Esophagus squamous epithelium (tissue), 5 donors: Measurements from ENCODE around the gene UNK. TPM values are rescaled to one million over a fixed set of nuclear protein-coding genes. Genes with fewer than 3 reads are reported as not detected.
"Not testable (repeated sequence)": the region's sequence is repeated elsewhere in the genome, so short reads cannot be mapped to it uniquely, and the experiment has no call there.

Experiments
- DNase-seq: peaks from one replicate; lab custom pipeline; 2025; lab: John Stamatoyannopoulos, UW
- H3K27ac ChIP-seq, 4 donors: fragments of 200-600 bp; sonication (generic); one replicate each; pipeline ENCODE4 v1.5.1; 2016 to 2019; ENCODE audit warnings: mild to moderate bottlenecking in 1 of 4
- H3K27me3 ChIP-seq, 4 donors: fragments of 200-600 bp; sonication (generic); 1 replicate in 3 of 4; 2 replicates in 1 of 4; pipeline versions ENCODE4 v1.5.1 to v1.6.0; 2017 to 2021; ENCODE audit warnings: antibody characterized with exemption in 1 of 4
- H3K36me3 ChIP-seq, 3 donors: fragments of 200-600 bp; sonication (generic); one replicate each; pipeline ENCODE4 v1.5.1; 2016 to 2019
- H3K4me1 ChIP-seq, 3 donors: fragments of 200-600 bp; sonication (generic); one replicate each; pipeline ENCODE4 v1.5.1; 2017 to 2019
- H3K4me3 ChIP-seq, 4 donors: fragments of 200-600 bp; sonication (generic); 1 replicate in 3 of 4; 2 replicates in 1 of 4; pipeline ENCODE4 v1.5.1; 2016 to 2019; ENCODE audit warnings: mild to moderate bottlenecking in 2 of 4, moderate library complexity in 1 of 4
- H3K9me3 ChIP-seq, 3 donors: fragments of 200-600 bp; sonication (generic); one replicate each; pipeline ENCODE4 v1.5.1; 2016 to 2019
- CTCF ChIP-seq, 6 experiments: fragments of 450-650 bp in 4 of 6; fragments of 200-600 bp in 2 of 6; sonication (generic) in 2 of 6; IDR thresholded peaks; one replicate each; pipeline ENCODE4 v1.5.1; 2016 to 2019; ENCODE audit warnings: antibody characterized with exemption in 6 of 6, mild to moderate bottlenecking in 4 of 6, moderate library complexity in 4 of 6
- POLR2A ChIP-seq, 4 donors: fragments of 450-650 bp; IDR thresholded peaks; one replicate each; pipeline ENCODE4 v1.6.1; 2017; ENCODE audit warnings: antibody characterized with exemption in 4 of 4, mild to moderate bottlenecking in 4 of 4, moderate library complexity in 3 of 4
- WGBS, 2 donors: methylation state at CpG; one replicate each; pipeline ENCODE4 v1.1.5; 2018; 5-methylcytosine and 5-hydroxymethylcytosine counted together
- intact Hi-C: fragments of 100-400 bp; cut with DNase I; formaldehyde crosslinking; loops from one replicate; pipeline ENCODE4 v1.15.0; 2022
- total RNA-seq, 4 donors: library from RNA; depleted of rRNA; stranded (reverse); fragments of >200 nt; gene quantifications; one replicate each; pipeline ENCODE4 v1.1.0, GENCODE V29; 2016
- donor health status: DM: yes; HTN: yes; CAD: no.

Gene UNK
- total RNA-seq, 4 donors from 2014 or later: 14.8 to 27.3 (median 20.4) TPM

- H3K27ac ChIP-seq: no peak overlapping the region
- intact Hi-C loops: loop anchor here (10.0 kb wide), 1 partner anchor 252 kb away; no protein-coding TSS in a partner anchor
- 53 to 100% methylated on average over 1 to 2 of the region's 21 CpGs for whole genome bisulfite sequencing, 2 donors
- H3K9me3 ChIP-seq: no peaks in the 10 kb centered on the region
- TF ChIP-seq CTCF (IDR thresholded peaks at IDR 0.05): no peak
- no peak for TF ChIP-seq POLR2A (IDR thresholded peaks at IDR 0.05)
- H3K4me3 ChIP-seq: no peak overlapping the region
- DNase-seq: no peak
- peaks cover 12 to 49% (median 23%) of the 10 kb centered on the region in 3 donors for H3K4me1 ChIP-seq
- H3K36me3 ChIP-seq: peaks cover 12 to 84% (median 29%) of the 10 kb centered on the region in 3 donors
- H3K27me3 ChIP-seq: no peaks in the 10 kb centered on the region
These were observed 27.4 kb upstream of the UNK start for GRCh38 chr17:75757086-75757681.

- intact Hi-C loops: loop anchor here (10.0 kb wide), 1 partner anchor 254 kb away; no protein-coding TSS in a partner anchor
- Histone ChIP-seq H3K4me3 (no peak overlapping the region), H3K27ac (no peak overlapping the region), H3K9me3 (no peaks in the 10 kb centered on the region), H3K36me3 (peaks cover 12 to 80% (median 23%) of the 10 kb centered on the region in 3 donors), H3K4me1 (peaks cover 14 to 55% (median 25%) of the 10 kb centered on the region in 3 donors), H3K27me3 (no peaks in the 10 kb centered on the region)
- no peak for DNase-seq
- TF ChIP-seq POLR2A (IDR thresholded peaks at IDR 0.05) (no peak), CTCF (IDR thresholded peaks at IDR 0.05) (peak in 1 of 6 experiments; percentile 35)
- WGBS, 2 donors: 90 to 100% methylated on average over 1 to 2 of the region's 41 CpGs
These were observed 26.3 kb upstream of the UNK start for GRCh38 chr17:75758131-75758905.

GRCh38 chr17:75759457-75759856 is 25.1 kb upstream of the UNK start:
- no peaks in the 10 kb centered on the region for H3K27me3 ChIP-seq
- intact Hi-C loops: loop anchor here (10.0 kb wide), 1 partner anchor 255 kb away; no protein-coding TSS in a partner anchor
- no peak for TF ChIP-seq CTCF (IDR thresholded peaks at IDR 0.05)
- TF ChIP-seq POLR2A (IDR thresholded peaks at IDR 0.05): no peak
- peaks cover 12 to 69% (median 23%) of the 10 kb centered on the region in 3 donors for H3K36me3 ChIP-seq
- H3K27ac ChIP-seq: peak overlapping the region in 2 of 4 donors; percentile 56 to 59
- no peak overlapping the region for H3K4me3 ChIP-seq
- 51 to 52% methylated on average over 2 to 3 of the region's 3 CpGs for WGBS, 2 donors
- H3K9me3 ChIP-seq: no peaks in the 10 kb centered on the region
- DNase-seq: no peak
- peaks cover 22 to 56% (median 31%) of the 10 kb centered on the region in 3 donors for H3K4me1 ChIP-seq

- peak overlapping the region in 3 of 4 donors; percentile 27 to 59 (median 56) for H3K27ac ChIP-seq
- intact Hi-C loops: loop anchor here (10.0 kb wide), 1 partner anchor 255 kb away; no protein-coding TSS in a partner anchor
- H3K36me3 ChIP-seq: peaks cover 12 to 62% (median 23%) of the 10 kb centered on the region in 3 donors
- 72 to 81% methylated on average over 6 of the region's 6 CpGs for WGBS, 2 donors
- not testable (repeated sequence) for H3K9me3 ChIP-seq, DNase-seq, H3K4me3 ChIP-seq, H3K27me3 ChIP-seq
- peaks cover 17 to 56% (median 36%) of the 10 kb centered on the region in 3 donors for H3K4me1 ChIP-seq
These were observed 24.5 kb upstream of the UNK start for GRCh38 chr17:75759978-75760640.

- no peak overlapping the region for H3K27ac ChIP-seq
- H3K27me3 ChIP-seq: no peaks in the 10 kb centered on the region
- TF ChIP-seq POLR2A (IDR thresholded peaks at IDR 0.05) (no peak), CTCF (IDR thresholded peaks at IDR 0.05) (no peak)
- DNase-seq: no peak
- no peak overlapping the region for H3K4me3 ChIP-seq
- 82 to 92% methylated on average over 4 to 12 of the region's 27 CpGs for WGBS, 2 donors
- peaks cover 6 to 37% (median 12%) of the 10 kb centered on the region in 3 donors for H3K36me3 ChIP-seq
- intact Hi-C loops: no loop called here
- no peaks in the 10 kb centered on the region for H3K9me3 ChIP-seq
- H3K4me1 ChIP-seq: peaks cover 18 to 48% (median 34%) of the 10 kb centered on the region in 3 donors
These were observed 21.9 kb upstream of the UNK start for GRCh38 chr17:75762513-75763268.
